Caco-2 (cell line): ENCODE results near the gene HERC2. TPM values are rescaled to one million over a fixed set of nuclear protein-coding genes. Genes with fewer than 3 reads are reported as not detected.

ENCODE experiments used
- BruUV-seq: library from RNA; stranded (reverse); fragments of 400-500 nt; replicated peaks from 2 replicates; lab custom pipeline; 2021; lab: Mats Ljungman, UMichigan
- CTCF ChIA-PET: fragments of 300-600 bp; sonication (Branson Sonifier 250); formaldehyde crosslinking; loops from one replicate; lab custom pipeline; 2022; ENCODE audit warnings: antibody characterized with exemption; lab: Charles Lee
- POLR2A ChIA-PET: fragments of 300-600 bp; sonication (Branson Sonifier 250); formaldehyde crosslinking; loops from one replicate; lab custom pipeline; 2022; ENCODE audit warnings: antibody characterized with exemption; lab: Charles Lee
- DNase-seq, 2 experiments: peaks; one replicate each; pipeline versions ENCODE4 v3.0.0 to v3.0.0-alpha.2; 2020 to 2022
- H3K27me3 ChIP-seq: replicated peaks from 2 replicates; pipeline ENCODE4 v1.6.0; 2011; ENCODE audit warnings: low read length; ENCODE audit not compliant: control insufficient read depth, insufficient read depth
- H3K36me3 ChIP-seq: 2 replicates; pipeline ENCODE4 v1.5.1; 2011; ENCODE audit warnings: low read length; ENCODE audit not compliant: control insufficient read depth, insufficient read depth
- H3K4me1 ChIP-seq: fragments of 250-450 bp; sonication (Bioruptor Pico); 2 replicates; pipeline ENCODE4 v1.5.1; 2020; ENCODE audit warnings: mild to moderate bottlenecking
- H3K4me3 ChIP-seq: 2 replicates; pipeline ENCODE4 v1.5.1; 2011; ENCODE audit warnings: low read depth, mild to moderate bottlenecking, control low read depth, low read length
- H3K9me3 ChIP-seq: fragments of 250-450 bp; sonication (Bioruptor Pico); 2 replicates; pipeline ENCODE4 v1.5.1; 2020; ENCODE audit warnings: mild to moderate bottlenecking, moderate library complexity
- H3K27ac Mint-ChIP-seq: one replicate; pipeline ENCODE4 v1.8.0; 2022; ENCODE audit warnings: mixed read lengths; ENCODE audit not compliant: unreplicated experiment
- H3K27me3 Mint-ChIP-seq: one replicate; pipeline ENCODE4 v1.8.0; 2022; ENCODE audit warnings: mixed read lengths; ENCODE audit not compliant: insufficient read depth, unreplicated experiment
- H3K36me3 Mint-ChIP-seq: one replicate; pipeline ENCODE4 v1.8.0; 2022; ENCODE audit warnings: mild to moderate bottlenecking, mixed read lengths; ENCODE audit not compliant: insufficient read depth, unreplicated experiment
- H3K4me1 Mint-ChIP-seq: one replicate; pipeline ENCODE4 v1.8.0; 2022; ENCODE audit warnings: low read depth, mixed read lengths; ENCODE audit not compliant: unreplicated experiment
- H3K4me3 Mint-ChIP-seq: one replicate; pipeline ENCODE4 v1.8.0; 2022; ENCODE audit warnings: mild to moderate bottlenecking, moderate library complexity, mixed read lengths; ENCODE audit not compliant: unreplicated experiment
- H3K9me3 Mint-ChIP-seq: one replicate; pipeline ENCODE4 v1.8.0; 2022; ENCODE audit warnings: mixed read lengths; ENCODE audit not compliant: unreplicated experiment
- CTCF ChIP-seq, 2 experiments: fragments of 200-600 bp in 1 of 2; IDR thresholded peaks; 1 replicate in 1 of 2; 2 replicates in 1 of 2; pipeline versions ENCODE4 v1.5.1 to v1.8.0; 2011 to 2022; ENCODE audit warnings: antibody characterized with exemption in 1 of 2, control low read depth in 1 of 2, inconsistent platforms in 1 of 2, low read depth in 1 of 2, low read length in 1 of 2, mild to moderate bottlenecking in 1 of 2, moderate library complexity in 1 of 2; ENCODE audit not compliant: insufficient read depth in 1 of 2, severe bottlenecking in 1 of 2, unreplicated experiment in 1 of 2
- intact Hi-C: fragments of 100-400 bp; cut with micrococcal nuclease; formaldehyde crosslinking; loops from one replicate; pipeline ENCODE4 v1.10.0; 2022; ENCODE audit not compliant: unreplicated experiment
- total RNA-seq: library from RNA; stranded (reverse); gene quantifications from 2 replicates; pipeline ENCODE4 v1.2.3, GENCODE V29; 2022

HERC2 gene
- total RNA-seq, 1 experiment from 2014 or later: 76.9 TPM

GRCh38 chr15:28260722-28261121, 61.3 kb downstream of the HERC2 start:
- Histone ChIP-seq H3K27me3 (no peaks in the 10 kb centered on the region), H3K36me3 (no peaks in the 10 kb centered on the region; the same call in 1 of the 2 replicates)
- H3K27ac Mint-ChIP-seq: no peak overlapping the region

GRCh38 chr15:28260317-28260716, 61.7 kb downstream of the HERC2 start:
- intact Hi-C loops: no loop called here
- Histone ChIP-seq H3K4me1 (no peaks in the 10 kb centered on the region), H3K4me3 (no peak overlapping the region), H3K36me3 (no peaks in the 10 kb centered on the region; the same call in 1 of the 2 replicates), H3K9me3 (no peaks in the 10 kb centered on the region), H3K27me3 (no peaks in the 10 kb centered on the region)
- TF ChIP-seq CTCF (IDR thresholded peaks at IDR 0.05; ENCODE audit: insufficient read depth in 1 of 2, low read depth in 1 of 2, low read length in 1 of 2, severe bottlenecking in 1 of 2, unreplicated experiment in 1 of 2): no peak
- DNase-seq: no peak
- H3K36me3 Mint-ChIP-seq: peaks cover 59% of the 10 kb centered on the region
- no peak overlapping the region for H3K27ac Mint-ChIP-seq
- H3K27me3 Mint-ChIP-seq: no peaks in the 10 kb centered on the region
- POLR2A ChIA-PET: no interaction called here
- H3K4me1 Mint-ChIP-seq: no peaks in the 10 kb centered on the region
- no TSS peak for BruUV-seq
- H3K9me3 Mint-ChIP-seq: no peaks in the 10 kb centered on the region
- CTCF ChIA-PET: no interaction called here
- no peak overlapping the region for H3K4me3 Mint-ChIP-seq

More at GRCh38 chr15:28260722-28261121, 61.3 kb downstream of the HERC2 start:
- Histone ChIP-seq H3K9me3 (no peaks in the 10 kb centered on the region), H3K4me3 (no peak overlapping the region), H3K4me1 (no peaks in the 10 kb centered on the region)
- DNase-seq: no peak
- ChIA-PET POLR2A (no interaction called here), CTCF (no interaction called here)
- TF ChIP-seq CTCF (IDR thresholded peaks at IDR 0.05; ENCODE audit: insufficient read depth in 1 of 2, low read depth in 1 of 2, low read length in 1 of 2, severe bottlenecking in 1 of 2, unreplicated experiment in 1 of 2): no peak
- H3K36me3 Mint-ChIP-seq: peaks cover 60% of the 10 kb centered on the region
- H3K27me3 Mint-ChIP-seq: no peaks in the 10 kb centered on the region
- no TSS peak for BruUV-seq
- H3K4me1 Mint-ChIP-seq: no peaks in the 10 kb centered on the region
- no peaks in the 10 kb centered on the region for H3K9me3 Mint-ChIP-seq
- no peak overlapping the region for H3K4me3 Mint-ChIP-seq
- intact Hi-C loops: no loop called here

- no TSS peak for BruUV-seq
- H3K4me3 ChIP-seq: no peak overlapping the region
- H3K9me3 ChIP-seq: no peaks in the 10 kb centered on the region
- no peak for DNase-seq
- no peaks in the 10 kb centered on the region for H3K4me1 Mint-ChIP-seq
- H3K27me3 ChIP-seq: no peaks in the 10 kb centered on the region
- intact Hi-C loops: no loop called here
- POLR2A ChIA-PET: no interaction called here
- no peaks in the 10 kb centered on the region for H3K4me1 ChIP-seq
- no peaks in the 10 kb centered on the region for H3K36me3 ChIP-seq
- no peak overlapping the region for H3K27ac Mint-ChIP-seq
- CTCF ChIA-PET: no interaction called here
- H3K27me3 Mint-ChIP-seq: no peaks in the 10 kb centered on the region
- peaks cover 62% of the 10 kb centered on the region for H3K36me3 Mint-ChIP-seq
- no peak overlapping the region for H3K4me3 Mint-ChIP-seq
- no peak for TF ChIP-seq CTCF (IDR thresholded peaks at IDR 0.05; ENCODE audit: insufficient read depth in 1 of 2, low read depth in 1 of 2, low read length in 1 of 2, severe bottlenecking in 1 of 2, unreplicated experiment in 1 of 2)
- no peaks in the 10 kb centered on the region for H3K9me3 Mint-ChIP-seq
Measured at GRCh38 chr15:28255965-28256364, 66.0 kb downstream of the HERC2 start.
